GM04503 (cell line): Measurements from ENCODE around the gene PLXNA2.

Experiments used
- DNase-seq: peaks from one replicate; pipeline ENCODE4 v3.0.0-alpha.2; 2012; ENCODE audit warnings: low read depth

Gene PLXNA2

DNA sequence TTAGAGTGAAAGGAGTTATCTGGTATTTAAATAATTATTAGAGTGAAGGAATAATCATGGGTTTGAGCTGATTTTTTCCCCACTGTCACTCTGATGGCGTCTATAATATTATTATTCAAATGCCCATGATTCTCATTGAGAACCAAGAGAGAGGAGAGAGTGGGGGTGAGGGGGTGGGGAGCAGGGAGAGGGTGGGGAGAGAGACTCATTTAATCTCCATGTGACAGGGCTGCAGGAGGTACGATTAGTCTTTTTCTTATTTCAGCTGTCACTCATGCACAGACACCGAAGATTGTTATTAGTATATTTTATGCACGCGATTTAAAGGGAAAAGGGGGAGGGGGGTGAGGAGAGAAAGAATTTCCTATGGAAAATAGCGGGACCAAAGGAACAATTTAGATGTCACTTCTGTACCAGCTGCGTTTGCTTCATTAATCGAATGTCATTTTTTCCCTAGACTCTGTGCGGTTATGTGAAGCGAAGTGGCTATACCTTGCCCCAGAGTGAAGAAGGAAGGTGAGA, 19.9 kb downstream of the PLXNA2 start:
- DNase-seq: no peak

DNA sequence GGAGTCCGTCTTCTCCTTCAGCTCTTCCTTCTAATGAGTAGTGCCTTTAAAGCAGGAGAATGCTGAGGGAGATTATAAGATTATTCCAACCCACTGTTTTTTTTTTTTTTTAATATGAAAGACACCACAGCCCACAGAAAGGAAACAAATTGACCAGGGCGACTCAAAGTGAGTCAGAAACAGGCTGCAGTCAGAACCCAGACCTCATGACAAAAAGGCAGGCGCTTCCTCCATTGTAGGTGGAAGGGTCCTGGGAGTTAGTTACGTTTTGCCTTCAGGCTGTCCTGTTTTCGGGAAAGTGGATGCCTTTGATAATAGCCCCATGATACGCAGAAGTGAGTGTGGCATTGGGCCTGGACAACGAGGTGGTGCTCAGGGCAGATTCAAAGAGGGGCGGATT, 21.0 kb downstream of the PLXNA2 start:
- no peak for DNase-seq

DNA sequence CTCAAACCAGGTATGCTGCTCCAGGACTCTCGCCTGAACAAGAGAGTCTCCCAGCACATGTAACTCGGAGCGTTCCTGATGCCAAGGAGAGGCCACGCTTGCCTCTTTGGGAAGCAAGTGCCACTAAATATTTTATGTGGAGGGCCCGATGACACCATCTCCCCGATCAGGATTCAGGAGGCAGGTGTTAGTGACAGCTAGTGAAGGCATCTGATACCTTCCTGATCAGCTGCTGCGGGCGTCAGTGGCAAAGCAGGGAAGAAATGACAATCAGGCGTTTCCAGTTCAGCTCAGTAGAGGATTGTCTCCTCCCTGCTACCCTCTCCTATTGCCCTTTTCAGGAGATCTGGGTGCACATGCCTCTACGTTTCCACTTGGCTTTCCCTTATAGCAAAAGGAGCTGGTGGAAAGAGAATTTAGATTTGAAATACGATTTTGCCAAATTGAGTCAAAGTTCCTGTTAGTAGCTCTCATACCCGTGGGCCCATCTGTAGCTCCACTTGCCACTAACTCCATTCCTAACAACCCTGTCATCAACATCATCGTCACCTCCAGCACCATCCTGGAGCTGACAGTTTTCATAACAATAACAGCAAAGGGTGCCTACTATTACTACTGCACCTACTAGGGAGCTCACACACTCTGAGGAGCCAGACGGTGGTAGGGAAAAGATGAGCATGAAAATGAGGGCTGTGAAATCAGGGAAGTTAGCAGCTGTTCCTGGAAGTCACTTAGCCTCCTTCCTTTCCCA, 21.6 kb downstream of the PLXNA2 start:
- DNase-seq: no peak

DNA sequence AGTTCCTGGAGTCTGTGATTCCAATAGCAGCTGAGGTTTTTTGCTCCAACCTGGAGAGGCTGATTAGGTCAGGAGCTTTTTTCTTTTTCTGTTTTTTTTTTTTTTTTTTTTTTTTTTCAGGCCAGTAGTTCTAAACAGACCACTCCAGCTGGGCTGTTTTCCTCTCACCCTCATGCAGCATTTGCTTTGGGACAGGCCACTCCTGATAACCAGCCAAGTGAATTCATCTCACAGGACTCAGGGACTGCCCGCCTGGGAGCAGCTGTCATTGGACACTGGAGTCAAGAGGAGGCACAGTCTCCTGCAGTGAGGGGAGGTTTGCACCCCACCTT, 22.9 kb downstream of the PLXNA2 start:
- no peak for DNase-seq

DNA sequence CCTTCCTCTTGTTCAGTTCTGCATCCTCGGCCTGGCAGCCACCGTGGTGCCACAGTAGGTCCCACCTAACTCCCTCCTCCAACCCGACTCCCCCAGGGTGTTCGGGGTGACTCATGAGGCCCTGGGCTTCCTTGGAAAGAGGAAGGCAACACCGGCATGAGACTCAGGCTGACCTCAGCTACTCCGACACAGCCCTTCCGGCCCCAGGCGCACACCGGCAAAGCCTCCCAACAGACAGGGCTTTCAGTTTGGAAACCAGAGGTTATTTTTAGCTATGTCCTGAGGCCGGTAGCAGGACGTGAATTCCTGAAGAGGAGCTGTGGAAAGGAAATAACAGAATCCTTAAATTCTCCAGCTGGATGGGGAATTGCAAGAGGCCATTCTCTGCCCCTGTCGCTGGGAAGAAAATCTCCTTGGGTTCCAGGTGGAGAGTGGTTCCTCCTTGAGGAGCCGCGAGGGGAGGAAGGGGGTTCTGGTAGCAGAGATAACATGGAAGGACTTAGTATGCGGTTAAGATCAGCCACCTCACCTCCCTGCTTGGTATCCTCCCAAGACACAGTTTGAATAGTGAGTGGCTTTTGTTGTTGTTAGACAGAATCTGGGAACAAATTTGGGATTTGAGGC, 24.4 kb downstream of the PLXNA2 start:
- no peak for DNase-seq

DNA sequence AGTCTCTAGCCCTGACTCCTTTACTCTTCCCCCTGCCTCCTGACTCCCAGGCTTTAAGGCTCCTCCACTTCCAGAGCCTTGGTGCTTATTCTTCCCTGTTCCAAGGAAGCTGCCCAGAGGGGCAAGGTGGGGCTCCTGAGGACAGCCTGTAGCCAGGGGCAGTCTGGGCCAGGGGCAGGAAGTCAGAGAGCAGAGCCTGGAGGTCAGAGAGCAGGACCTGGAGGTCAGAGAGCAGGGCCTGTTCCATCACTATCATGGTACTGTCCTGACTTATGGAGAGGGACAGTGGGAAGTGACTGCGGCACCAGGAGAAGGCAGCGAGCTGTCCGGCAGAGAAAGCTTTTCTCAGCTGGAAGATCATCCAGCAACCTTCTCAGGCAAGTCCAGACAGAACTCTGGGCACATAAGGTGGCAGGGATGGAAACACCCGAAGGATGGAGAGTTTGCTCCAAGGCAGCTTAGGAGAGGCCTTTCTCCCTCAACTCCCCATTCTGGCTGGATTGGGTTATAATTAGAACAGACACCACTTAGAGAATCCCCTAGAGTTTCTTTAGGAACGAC, 25.0 kb downstream of the PLXNA2 start:
- DNase-seq: no peak

DNA sequence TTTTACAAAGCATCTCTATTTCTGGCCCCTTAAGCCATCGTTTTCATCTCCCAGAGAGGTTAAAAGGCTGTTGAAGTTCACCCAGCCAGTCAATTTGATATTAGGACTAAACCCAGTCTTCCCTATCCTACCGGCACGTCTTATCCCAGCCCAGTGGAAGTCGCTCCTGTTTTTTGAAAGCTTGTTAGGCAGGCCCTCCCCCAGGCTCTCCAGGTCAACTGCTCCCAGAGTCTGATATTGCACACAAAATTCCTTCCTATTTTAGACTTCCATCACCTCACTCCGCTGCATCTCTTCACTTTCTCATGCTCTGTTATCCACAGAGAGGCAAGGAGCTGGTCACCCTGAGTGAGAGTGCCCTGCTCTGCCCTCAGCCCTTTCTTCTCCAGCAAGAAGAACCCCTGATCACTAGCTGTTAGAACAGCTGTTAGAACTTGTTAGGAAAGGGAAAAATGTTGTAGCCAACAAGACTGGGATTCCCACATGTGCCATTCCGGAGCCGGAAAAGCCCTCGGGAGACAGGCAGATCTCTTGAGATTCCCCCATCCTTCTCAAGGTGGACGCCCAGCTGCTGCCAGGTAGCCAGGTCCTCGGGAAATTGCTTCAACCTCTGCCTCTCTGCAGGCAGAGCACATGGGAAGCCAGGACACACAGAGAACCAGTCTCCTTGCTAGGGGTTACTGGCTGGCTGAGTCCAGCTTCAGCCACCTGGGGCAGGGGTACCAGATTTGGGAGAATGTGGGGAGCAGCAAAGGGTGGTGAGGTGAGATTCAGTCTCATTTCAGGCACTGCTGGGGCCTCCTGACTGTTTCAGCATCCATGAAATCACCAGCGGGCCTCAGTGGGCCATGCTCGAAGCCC, 25.7 kb downstream of the PLXNA2 start:
- no peak for DNase-seq

DNA sequence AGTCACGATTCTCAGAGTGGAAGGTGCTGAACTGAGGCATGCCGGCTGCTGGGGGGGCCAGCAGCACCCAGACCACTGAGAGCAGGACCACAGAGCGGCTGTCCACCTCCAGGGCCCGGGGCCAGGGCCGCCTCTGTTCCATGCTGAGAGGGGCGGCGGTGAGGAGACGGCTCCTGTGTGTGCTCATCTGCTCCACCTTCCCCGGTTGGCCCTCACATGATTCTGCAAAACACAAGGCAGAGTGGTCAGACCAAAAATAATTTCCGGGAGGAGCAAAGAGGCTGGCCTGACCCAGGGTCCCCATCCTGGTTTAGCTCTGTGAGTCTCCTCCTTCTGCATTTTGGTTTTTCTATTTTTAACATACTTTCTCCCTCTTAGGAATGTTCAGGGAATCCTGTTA, 26.4 kb downstream of the PLXNA2 start:
- DNase-seq: no peak

DNA sequence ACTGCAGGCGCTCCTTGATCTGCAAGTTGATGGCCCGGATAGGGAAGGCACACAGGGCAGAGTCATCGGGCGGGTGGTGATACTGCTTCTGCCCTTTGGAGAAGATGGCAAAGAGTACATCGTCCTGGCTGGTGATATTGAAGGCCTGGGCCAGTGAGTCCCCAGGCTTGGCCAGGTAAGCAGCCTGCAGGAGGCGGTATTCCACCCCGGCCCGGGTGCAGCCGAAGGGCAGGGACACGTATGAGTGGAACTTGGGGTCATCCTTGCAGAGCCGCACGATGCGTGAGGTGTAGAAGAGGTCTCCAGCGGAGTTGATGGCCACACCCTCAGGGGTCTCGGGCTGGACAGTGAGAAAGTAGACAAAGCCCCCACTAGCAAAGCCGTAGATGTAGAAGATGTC, 27.4 kb downstream of the PLXNA2 start:
- no peak for DNase-seq

DNA sequence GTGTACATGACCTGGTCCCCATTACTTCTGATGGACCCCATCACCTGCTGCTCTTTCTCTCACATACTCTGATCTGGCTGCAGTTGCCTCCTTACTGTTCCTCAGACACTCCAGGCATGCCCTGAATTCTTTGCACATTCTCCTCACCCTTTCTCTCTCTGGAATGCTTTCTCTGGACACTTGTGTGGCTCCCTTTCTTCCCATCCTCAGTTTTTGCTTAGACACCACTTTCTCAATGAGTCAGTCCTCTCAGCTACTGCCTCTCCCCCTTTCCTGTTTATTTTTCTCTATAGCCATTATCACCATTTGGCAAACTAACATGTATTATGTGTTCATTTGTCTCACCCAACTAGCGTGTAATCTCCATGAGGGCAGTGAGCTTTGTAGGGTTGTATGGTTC, 28.1 kb downstream of the PLXNA2 start:
- DNase-seq: peak; percentile 79

DNA sequence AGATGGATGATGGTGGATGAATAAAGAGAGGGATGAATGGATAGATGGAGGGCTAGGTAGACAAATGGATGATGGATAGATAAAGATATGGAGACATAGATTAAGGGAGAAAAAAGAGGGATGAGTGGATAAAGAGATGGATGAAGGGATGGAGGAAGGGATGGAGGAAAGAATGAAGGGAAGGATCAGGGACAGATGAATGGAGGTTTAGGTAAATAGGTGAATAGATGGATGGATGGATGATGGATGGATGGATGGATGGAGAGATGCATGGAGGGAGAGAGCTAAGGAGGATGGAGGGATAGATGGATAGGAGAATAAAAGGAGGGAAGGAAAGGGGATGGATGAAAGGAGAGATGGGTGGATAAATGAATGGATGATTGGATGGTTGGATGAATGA, 28.8 kb downstream of the PLXNA2 start:
- no peak for DNase-seq

DNA sequence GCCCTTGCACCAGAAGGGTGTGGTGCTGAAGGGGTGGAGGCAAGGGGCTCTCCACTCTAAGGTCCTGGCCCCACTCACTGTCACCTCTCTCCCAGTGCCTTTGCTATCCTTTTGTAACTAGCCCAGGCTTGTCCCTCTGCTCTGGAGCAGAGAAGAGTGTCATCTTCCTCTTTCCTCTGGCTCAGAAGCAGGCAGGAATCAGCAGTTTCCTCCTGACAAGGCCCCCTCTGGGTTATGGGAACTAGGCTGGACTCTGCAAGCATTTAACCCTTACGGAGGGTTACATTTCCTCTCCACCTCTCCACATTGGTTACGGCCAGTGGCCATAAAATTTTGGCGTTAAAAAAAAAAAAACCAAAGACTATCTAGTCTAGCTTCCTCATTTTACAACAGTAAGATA, 30.4 kb downstream of the PLXNA2 start:
- no peak for DNase-seq

DNA sequence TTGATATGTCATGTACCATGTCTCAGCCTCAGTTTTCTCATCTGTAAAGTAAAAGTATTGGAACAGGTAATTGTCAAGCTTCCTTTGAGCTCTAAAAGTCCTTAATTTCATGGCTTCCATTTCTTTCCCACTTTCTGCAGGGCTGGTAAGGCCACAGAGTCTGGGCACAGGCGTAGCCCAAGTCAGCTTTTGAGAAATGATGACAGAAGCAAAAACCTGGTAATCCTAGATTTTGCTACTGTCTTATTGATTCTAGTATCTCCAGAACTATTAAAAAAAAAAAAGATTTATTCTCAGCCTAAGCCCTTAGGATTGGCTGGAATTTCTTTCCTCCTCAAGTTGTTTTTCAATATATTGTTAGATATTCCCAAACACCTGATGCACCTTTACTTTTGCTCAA, 31.3 kb downstream of the PLXNA2 start:
- DNase-seq: no peak

DNA sequence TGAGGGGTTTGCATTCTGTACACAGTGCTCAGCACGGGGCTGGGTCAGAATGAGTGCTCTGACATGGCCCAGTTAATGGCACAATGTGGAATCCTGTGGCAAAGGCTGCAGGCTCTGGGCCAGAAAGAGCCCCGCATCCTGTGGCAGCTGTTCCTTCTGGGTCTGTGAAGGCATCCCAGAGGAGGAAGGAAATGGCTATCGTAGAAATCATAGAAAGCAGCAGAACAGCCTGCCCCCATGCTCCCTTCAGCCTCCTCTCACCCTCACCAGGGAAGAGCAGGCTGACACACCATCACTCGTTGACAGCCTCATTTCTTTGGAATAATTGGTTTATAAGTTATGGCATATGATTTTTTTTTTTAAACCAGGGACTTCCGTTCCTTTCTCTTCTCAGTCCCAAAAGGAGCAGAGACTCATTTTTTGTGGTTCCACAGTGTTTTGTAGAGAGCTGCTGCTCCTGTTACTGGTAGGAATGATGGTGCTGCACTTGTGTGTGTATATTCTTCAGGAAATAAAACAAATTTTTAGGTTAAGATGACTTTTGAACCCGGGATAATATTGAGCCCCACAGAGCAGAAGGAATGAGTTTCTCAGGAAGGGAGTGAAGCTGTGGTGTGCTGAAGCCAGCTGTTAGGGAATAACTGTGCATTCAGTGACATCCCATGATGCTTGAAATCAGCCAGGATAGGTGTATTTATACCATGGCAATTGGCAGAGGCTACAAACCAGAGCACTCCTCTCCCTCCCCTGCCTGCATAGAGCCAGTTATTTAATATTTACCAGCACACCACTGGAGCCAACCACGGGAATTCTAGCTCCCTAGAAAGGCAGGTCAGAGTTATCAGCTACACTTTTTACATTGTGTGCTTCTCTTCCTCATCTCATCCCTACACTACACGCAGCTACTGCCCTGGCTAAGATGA, 32.0 kb downstream of the PLXNA2 start:
- no peak for DNase-seq

DNA sequence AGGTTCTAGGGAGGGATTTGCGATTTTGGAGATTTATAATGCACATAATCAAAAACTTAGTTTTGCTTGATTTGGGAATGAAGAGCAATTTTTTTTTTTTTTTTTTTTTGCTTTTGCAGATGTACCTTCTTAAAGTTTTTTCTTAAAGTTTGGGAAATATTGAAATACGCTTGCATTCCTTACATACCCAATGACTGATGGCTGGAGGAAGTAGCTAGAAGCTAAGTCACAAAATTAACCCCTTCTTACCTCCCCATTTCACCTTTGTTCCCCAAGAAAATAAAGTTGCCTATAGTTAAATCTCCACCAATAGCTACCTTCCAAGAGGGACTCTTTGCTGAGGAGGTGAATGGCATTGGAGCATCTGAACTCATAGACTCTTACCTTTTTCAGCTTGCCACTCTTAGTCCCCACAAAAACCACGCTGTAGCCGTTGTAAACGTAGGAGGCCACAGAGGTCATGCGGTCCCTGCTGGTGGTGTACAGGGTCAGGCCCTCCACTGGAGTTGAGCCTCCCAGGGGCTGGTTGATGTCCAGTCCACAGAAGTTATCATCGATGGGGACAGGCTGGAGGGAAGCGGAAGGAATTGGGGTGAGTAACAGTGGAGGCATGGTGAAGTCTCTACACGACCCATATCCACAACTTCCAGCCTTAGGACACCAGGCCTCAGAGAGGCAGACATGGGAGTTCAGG, 34.1 kb downstream of the PLXNA2 start:
- no peak for DNase-seq

DNA sequence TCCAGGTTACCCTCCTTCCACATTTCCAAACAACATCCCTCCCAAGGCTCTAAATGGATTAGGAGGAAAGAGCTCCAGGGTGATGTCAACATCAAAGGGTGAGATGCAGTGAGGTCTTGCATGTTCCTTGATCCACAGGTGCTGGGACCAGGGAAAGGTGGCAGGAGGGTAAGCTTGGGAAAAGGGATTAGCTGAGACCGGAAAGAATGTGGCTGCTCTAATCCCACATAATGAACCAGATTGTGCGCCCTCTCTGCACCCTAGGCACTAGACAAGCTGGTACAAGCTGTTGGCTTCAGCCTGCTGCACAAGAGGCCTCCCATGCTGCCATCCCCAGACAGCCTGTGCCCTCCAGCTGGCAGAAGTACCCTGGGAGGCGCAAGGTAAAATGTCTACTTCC, 34.9 kb downstream of the PLXNA2 start:
- no peak for DNase-seq

DNA sequence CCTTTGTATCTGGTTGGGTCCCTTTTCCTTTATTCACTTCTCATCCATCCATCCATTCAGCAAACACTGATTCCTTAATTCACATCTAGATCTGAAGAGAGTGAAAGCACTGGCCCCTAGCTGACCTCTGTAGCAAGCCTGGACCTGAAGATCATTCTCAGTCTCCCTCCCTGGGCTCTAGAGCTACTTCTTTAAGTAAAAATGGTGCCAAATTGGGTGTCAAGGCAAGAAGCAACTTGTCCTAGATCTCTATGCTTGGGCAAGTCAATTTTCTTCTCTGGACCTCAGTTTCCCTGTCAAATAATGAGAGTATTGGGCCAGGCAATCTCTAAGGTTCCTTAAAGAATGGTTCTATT, 36.1 kb downstream of the PLXNA2 start:
- DNase-seq: no peak

DNA sequence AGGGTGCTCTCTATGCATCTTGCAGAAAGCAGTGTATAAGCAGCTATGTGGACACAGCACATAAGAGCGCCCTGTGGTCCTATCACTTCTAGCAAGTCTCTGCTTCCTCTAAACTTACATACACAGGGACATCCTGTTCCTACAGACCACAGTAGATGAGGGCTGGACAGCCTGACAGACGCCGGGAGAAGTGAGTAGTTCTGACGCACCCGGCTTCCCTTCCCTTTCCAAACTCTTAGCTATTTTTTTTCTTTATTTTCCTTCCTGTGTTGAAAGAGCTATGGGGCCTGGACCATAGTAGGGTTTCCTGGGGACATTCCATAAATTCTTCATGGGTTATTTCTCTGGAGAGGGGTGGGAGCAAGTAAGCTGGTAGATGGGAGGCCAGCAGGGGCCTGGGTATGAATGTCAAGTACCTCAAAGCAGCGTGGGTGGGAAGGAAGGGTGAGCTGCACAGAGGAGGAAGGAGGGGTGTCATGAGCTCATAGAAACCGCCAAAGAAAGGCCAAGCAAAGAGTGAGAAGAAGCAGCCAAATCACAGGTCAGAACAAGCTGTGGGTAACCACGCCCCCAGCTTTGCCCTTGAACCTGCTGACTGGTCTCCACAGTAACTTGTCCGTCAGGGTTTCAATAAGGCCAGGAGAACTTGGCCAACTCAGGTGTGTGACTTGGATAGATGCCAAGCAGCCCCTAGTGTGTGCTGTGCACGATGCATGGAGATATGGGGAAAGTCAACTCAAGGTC, 36.6 kb downstream of the PLXNA2 start:
- peak; percentile 79 for DNase-seq

DNA sequence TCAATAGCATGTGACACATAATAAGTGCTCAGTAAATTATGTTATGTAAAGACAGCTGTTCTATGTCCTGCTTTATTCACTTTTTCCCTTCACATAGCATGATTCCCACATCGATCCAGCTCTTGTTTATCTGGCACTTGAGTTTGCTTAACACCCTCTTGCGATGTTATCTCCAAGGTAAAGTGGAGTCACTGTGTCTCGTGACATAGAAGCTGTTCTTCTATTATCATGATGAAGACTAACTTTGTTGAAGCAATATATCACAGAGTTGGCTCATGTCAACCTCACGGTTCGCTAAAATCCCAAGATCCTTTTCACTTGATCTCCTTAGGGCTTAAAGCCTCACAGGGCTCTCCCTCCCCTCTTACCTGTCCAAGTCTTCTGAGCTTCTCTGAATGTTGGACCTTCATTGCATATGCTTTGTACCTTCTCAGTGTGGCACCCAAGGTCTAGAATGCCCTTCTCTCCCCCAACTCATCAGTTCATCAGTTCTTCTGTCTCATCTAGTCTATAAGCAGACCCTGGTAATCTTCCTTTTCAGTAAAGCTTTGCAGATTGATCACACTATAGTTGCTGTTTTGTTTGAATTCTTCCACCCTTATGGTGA, 38.0 kb downstream of the PLXNA2 start:
- DNase-seq: no peak
